ENCODE data around the gene PIM1.

DNA sequence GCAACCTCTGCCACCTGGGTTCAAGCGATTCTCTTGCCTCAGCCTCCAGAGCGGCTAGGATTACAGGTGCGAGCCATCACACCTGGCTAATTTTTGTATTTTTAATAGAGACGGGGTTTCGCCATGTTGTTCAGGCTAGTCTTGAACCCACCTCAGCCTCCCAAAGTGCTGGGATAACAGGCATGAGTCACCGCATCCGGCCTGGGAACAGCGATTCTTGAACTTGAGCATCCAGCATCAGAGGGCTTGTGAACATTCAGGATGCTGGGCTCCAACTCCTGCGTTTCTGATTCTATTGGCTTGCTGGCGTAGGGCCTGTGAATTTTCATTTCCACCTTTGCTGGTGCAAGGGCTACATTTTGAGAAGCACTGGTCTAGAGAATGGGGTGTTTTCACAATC, 24.5 kb upstream of the PIM1 start:
- TF ChIP-seq CTCF (IDR thresholded peaks at IDR 0.05) (no peak), POLR2A (IDR thresholded peaks at IDR 0.05) (no peak)

Measured in right lobe of liver (tissue), 4 donors.